NT2/D1 (cell line): ENCODE measurements around the gene FGF4.

Experiments
- SUZ12 ChIP-seq: IDR thresholded peaks from 2 replicates; pipeline ENCODE4 v1.6.1; 2011; ENCODE audit not compliant: insufficient read length, insufficient read depth; ENCODE audit errors: extremely low read depth
- ZNF274 ChIP-seq: IDR thresholded peaks from 2 replicates; pipeline ENCODE4 v1.6.1; 2011; ENCODE audit warnings: mild to moderate bottlenecking, low read depth, low read length

GRCh38 chr11:69752890-69753289 is 22.3 kb downstream of the FGF4 start:
- TF ChIP-seq SUZ12 (no peak), ZNF274 (no peak)
